Vagina (tissue), 2 donors: Measurements from ENCODE around the gene PRTG.

ENCODE experiments used
- POLR2A ChIP-seq, 2 donors: fragments of 450-650 bp; IDR thresholded peaks; one replicate each; pipeline ENCODE4 v1.6.1; 2017; ENCODE audit warnings: antibody characterized with exemption in 2 of 2, mild to moderate bottlenecking in 2 of 2, moderate library complexity in 2 of 2
- POLR2AphosphoS5 ChIP-seq, 2 donors: sonication (generic); formaldehyde crosslinking; IDR thresholded peaks; one replicate each; pipeline ENCODE4 v1.9.0; 2017; ENCODE audit warnings: antibody characterized with exemption in 2 of 2, mild to moderate bottlenecking in 2 of 2, low read depth in 1 of 2; ENCODE audit not compliant: insufficient read depth in 1 of 2
- TF ChIP-seq, protein P1 (sequence below), 3 experiments: fragments of 450-650 bp in 2 of 3; fragments of 200-600 bp in 1 of 3; sonication (generic) in 1 of 3; IDR thresholded peaks; one replicate each; pipeline ENCODE4 v1.5.1; 2017 to 2019; ENCODE audit warnings: antibody characterized with exemption in 3 of 3, mild to moderate bottlenecking in 2 of 3, moderate library complexity in 2 of 3

DNA sequence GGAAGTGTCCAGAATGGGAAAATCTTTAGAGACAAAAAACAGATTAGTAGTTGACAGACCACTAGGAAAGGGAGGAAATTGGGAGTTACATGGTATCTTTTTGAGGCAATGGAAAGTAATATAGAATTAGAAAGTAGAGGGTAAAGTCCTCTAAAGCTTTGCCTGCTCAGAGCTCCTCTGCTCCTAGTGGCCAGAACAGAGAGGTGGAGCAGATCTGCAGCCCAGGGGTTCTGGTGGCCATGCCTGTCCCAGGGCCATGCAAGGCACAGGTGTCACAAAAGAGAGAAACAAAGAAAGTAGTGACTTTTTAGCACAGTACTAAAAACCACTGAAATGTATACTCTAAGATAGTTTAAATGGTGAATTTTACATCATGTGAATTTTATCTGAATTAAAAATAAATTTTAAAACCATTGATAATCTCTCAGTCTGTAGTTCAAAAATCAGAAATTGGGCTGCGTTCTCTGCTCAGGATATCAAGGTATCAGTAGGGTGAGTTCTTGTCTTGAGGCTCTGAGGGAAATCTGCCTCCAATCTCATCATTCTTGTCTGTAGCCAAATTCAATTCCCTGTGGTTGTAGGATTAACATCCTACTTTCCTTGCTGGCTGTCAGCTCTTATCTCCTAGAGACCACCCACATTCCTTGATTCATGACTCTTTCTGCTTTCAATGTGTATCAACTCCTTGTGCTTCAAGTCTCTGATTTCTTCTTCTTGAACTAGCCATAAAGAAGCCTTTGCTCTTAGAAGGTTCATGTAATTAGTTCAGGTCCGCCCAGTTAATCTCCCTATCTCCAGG lies 178.4 kb downstream of the PRTG start:
- TF ChIP-seq, protein P1, sequence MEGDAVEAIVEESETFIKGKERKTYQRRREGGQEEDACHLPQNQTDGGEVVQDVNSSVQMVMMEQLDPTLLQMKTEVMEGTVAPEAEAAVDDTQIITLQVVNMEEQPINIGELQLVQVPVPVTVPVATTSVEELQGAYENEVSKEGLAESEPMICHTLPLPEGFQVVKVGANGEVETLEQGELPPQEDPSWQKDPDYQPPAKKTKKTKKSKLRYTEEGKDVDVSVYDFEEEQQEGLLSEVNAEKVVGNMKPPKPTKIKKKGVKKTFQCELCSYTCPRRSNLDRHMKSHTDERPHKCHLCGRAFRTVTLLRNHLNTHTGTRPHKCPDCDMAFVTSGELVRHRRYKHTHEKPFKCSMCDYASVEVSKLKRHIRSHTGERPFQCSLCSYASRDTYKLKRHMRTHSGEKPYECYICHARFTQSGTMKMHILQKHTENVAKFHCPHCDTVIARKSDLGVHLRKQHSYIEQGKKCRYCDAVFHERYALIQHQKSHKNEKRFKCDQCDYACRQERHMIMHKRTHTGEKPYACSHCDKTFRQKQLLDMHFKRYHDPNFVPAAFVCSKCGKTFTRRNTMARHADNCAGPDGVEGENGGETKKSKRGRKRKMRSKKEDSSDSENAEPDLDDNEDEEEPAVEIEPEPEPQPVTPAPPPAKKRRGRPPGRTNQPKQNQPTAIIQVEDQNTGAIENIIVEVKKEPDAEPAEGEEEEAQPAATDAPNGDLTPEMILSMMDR (IDR thresholded peaks at IDR 0.05) = no peak
- TF ChIP-seq POLR2A (IDR thresholded peaks at IDR 0.05) (no peak), POLR2AphosphoS5 (IDR thresholded peaks at IDR 0.05; ENCODE audit: insufficient read depth in 1 of 2, low read depth in 1 of 2) (no peak)
